Gastroesophageal sphincter (tissue), 3 donors: ENCODE data around the gene MAPK8IP3.

Experiments used
- CTCF ChIP-seq, 4 experiments: fragments of 200-600 bp in 2 of 4; fragments of 450-650 bp in 2 of 4; sonication (generic) in 1 of 4; IDR thresholded peaks; one replicate each; pipeline ENCODE4 v1.5.1; 2017 to 2019; ENCODE audit warnings: antibody characterized with exemption in 4 of 4, mild to moderate bottlenecking in 2 of 4, moderate library complexity in 2 of 4
- POLR2A ChIP-seq, 2 donors: fragments of 450-650 bp; IDR thresholded peaks; one replicate each; pipeline ENCODE4 v1.6.1; 2017; ENCODE audit warnings: antibody characterized with exemption in 2 of 2, mild to moderate bottlenecking in 2 of 2, moderate library complexity in 1 of 2

- TF ChIP-seq POLR2A (IDR thresholded peaks at IDR 0.05) (no peak), CTCF (IDR thresholded peaks at IDR 0.05) (no peak)
Measured at GRCh38 chr16:1780677-1781072, 74.7 kb downstream of the MAPK8IP3 start.
